ENCODE measurements around the gene ANKRD9.
"Not testable (repeated sequence)": the region's sequence is repeated elsewhere in the genome, so short reads cannot be mapped to it uniquely, and the experiment has no call there.

ANKRD9 gene

GRCh38 chr14:102554821-102555819 lies 45.5 kb upstream of the ANKRD9 start:
- H3K27ac Mint-ChIP-seq = no peak overlapping the region
- H3K27me3 Mint-ChIP-seq (ENCODE audit: low read depth, poor library complexity) = peaks cover 3% of the 10 kb centered on the region
- no peaks in the 10 kb centered on the region for H3K9me3 Mint-ChIP-seq
- H3K4me3 Mint-ChIP-seq = peak overlapping the region; percentile 64
- H3K36me3 Mint-ChIP-seq (ENCODE audit: low read depth) = no peaks in the 10 kb centered on the region
- peaks cover 23% of the 10 kb centered on the region for H3K4me1 Mint-ChIP-seq
- TF ChIP-seq, protein P1, sequence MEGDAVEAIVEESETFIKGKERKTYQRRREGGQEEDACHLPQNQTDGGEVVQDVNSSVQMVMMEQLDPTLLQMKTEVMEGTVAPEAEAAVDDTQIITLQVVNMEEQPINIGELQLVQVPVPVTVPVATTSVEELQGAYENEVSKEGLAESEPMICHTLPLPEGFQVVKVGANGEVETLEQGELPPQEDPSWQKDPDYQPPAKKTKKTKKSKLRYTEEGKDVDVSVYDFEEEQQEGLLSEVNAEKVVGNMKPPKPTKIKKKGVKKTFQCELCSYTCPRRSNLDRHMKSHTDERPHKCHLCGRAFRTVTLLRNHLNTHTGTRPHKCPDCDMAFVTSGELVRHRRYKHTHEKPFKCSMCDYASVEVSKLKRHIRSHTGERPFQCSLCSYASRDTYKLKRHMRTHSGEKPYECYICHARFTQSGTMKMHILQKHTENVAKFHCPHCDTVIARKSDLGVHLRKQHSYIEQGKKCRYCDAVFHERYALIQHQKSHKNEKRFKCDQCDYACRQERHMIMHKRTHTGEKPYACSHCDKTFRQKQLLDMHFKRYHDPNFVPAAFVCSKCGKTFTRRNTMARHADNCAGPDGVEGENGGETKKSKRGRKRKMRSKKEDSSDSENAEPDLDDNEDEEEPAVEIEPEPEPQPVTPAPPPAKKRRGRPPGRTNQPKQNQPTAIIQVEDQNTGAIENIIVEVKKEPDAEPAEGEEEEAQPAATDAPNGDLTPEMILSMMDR (IDR thresholded peaks at IDR 0.05) = no peak
- peak; percentile 78 for DNase-seq

GRCh38 chr14:102551995-102552705 lies 42.6 kb upstream of the ANKRD9 start:
- Mint-ChIP-seq H3K4me1 (peaks cover 33% of the 10 kb centered on the region), H3K36me3 (ENCODE audit: low read depth) (no peaks in the 10 kb centered on the region), H3K4me3 (no peak overlapping the region), H3K27ac (no peak overlapping the region), H3K27me3 (ENCODE audit: low read depth, poor library complexity) (peaks cover 7% of the 10 kb centered on the region), H3K9me3 (no peaks in the 10 kb centered on the region)
- TF ChIP-seq, protein P1 (IDR thresholded peaks at IDR 0.05) = no peak
- no peak for DNase-seq

DNA sequence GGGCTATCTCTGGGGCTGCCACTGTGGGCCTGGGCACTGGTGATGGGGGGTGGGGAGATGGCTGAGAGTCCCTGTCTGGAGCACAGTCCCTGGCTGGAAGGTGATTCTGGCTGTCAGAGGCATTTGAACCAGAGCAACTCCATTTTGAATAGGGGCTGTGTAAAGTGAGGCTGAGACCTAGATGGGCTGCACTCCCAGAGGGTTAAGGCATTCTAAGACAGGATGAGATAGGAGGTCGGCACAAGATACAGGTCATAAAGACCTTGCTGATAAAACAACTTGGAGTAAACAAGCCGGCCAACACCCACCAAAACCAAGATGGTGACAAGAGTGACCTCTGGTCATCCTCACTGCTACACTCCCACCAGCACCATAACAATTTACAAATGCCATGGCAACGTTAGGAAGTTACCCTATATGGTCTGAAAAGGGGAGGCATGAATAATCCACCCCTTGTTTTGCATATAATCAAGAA lies 41.4 kb upstream of the ANKRD9 start:
- H3K4me3 Mint-ChIP-seq; H3K27ac Mint-ChIP-seq; H3K9me3 Mint-ChIP-seq; DNase-seq; H3K36me3 Mint-ChIP-seq (ENCODE audit: low read depth): not testable (repeated sequence)
- peaks cover 36% of the 10 kb centered on the region for H3K4me1 Mint-ChIP-seq
- H3K27me3 Mint-ChIP-seq (ENCODE audit: low read depth, poor library complexity) = peaks cover 12% of the 10 kb centered on the region

DNA sequence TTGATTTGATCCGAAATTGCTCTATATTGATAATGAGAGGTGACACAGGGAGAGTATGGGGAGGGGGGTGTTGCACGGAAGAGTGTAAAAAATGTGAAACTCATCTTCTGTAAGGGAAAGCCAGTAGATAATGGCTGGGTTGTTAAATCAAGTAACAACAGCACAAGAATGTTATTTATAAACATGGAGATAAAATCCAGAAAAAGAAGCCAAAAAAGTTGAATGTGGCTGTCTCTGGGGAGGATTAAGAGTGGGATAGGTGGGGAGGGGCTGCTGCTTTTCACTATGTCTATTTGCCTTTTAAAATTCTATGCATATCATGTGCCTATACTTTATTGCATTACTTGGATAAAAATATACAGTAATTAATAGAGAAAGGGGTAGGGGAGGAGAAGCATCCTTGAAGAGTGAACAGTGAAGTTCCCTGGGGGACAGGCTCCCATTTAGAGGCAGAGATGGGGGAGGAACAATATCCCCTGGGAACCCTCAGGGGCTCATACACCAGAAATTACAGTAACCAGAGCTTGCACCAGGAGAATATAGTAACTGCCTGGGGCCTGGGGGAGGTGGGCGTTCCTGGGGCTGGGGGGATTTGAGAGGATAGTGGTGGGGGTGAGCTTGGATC lies 39.2 kb upstream of the ANKRD9 start:
- no peak overlapping the region for H3K4me3 Mint-ChIP-seq
- no peak overlapping the region for H3K27ac Mint-ChIP-seq
- H3K36me3 Mint-ChIP-seq (ENCODE audit: low read depth) = no peaks in the 10 kb centered on the region
- H3K4me1 Mint-ChIP-seq = peaks cover 51% of the 10 kb centered on the region
- TF ChIP-seq, protein P1 (IDR thresholded peaks at IDR 0.05) = no peak
- H3K27me3 Mint-ChIP-seq (ENCODE audit: low read depth, poor library complexity) = peaks cover 28% of the 10 kb centered on the region
- no peak for DNase-seq
- H3K9me3 Mint-ChIP-seq = no peaks in the 10 kb centered on the region

GRCh38 chr14:102545461-102546265 lies 36.1 kb upstream of the ANKRD9 start:
- Mint-ChIP-seq H3K27ac (peak overlapping the region; percentile 49), H3K9me3 (no peaks in the 10 kb centered on the region), H3K4me1 (peaks cover 44% of the 10 kb centered on the region), H3K36me3 (ENCODE audit: low read depth) (no peaks in the 10 kb centered on the region), H3K27me3 (ENCODE audit: low read depth, poor library complexity) (peaks cover 34% of the 10 kb centered on the region), H3K4me3 (no peak overlapping the region)
- no peak for DNase-seq
- TF ChIP-seq, protein P1 (IDR thresholded peaks at IDR 0.05) = no peak

Measured in nephron progenitor cell (in vitro differentiated cells).